Mesendoderm (in vitro differentiated cells): ENCODE data around the gene TTR.

Experiments
- DNase-seq: peaks from one replicate; pipeline ENCODE4 v3.0.0; 2013
- H2AK5ac ChIP-seq: 2 replicates; pipeline ENCODE4 v1.6.1; 2013; ENCODE audit warnings: low read length, inconsistent platforms
- H2BK120ac ChIP-seq: 2 replicates; pipeline ENCODE4 v1.6.1; 2013; ENCODE audit warnings: low read depth, mild to moderate bottlenecking, low read length, moderate library complexity, mixed read lengths
- H2BK15ac ChIP-seq: replicated peaks from 2 replicates; pipeline ENCODE4 v1.6.1; 2013; ENCODE audit warnings: low read depth, mild to moderate bottlenecking, moderate library complexity
- H2BK5ac ChIP-seq: 2 replicates; pipeline ENCODE4 v1.6.1; 2013; ENCODE audit warnings: low read length, inconsistent platforms
- H3K18ac ChIP-seq: 2 replicates; pipeline ENCODE4 v1.6.1; 2013; ENCODE audit warnings: mild to moderate bottlenecking, low read length, mixed read lengths
- H3K23ac ChIP-seq: one replicate; pipeline ENCODE4 v1.6.1; 2013; ENCODE audit warnings: low read length
- H3K27ac ChIP-seq: 2 replicates; pipeline ENCODE4 v1.5.1; 2013; ENCODE audit warnings: low read depth, mild to moderate bottlenecking, inconsistent platforms, low read length, moderate library complexity
- H3K27me3 ChIP-seq: 2 replicates; pipeline ENCODE4 v1.6.1; 2013; ENCODE audit warnings: low read length, control low read depth, mild to moderate bottlenecking, inconsistent platforms; ENCODE audit not compliant: insufficient read depth, poor library complexity
- H3K36me3 ChIP-seq: 2 replicates; pipeline ENCODE4 v1.6.1; 2013; ENCODE audit warnings: low read length, inconsistent platforms; ENCODE audit not compliant: control insufficient read depth, insufficient read depth
- H3K4ac ChIP-seq: one replicate; pipeline ENCODE4 v1.6.1; 2013; ENCODE audit warnings: low read depth, mild to moderate bottlenecking, low read length, moderate library complexity
- H3K4me1 ChIP-seq: 2 replicates; pipeline ENCODE4 v1.6.1; 2013; ENCODE audit warnings: low read depth, low read length, inconsistent platforms; ENCODE audit not compliant: control insufficient read depth
- H3K4me2 ChIP-seq: 2 replicates; pipeline ENCODE4 v1.6.1; 2013; ENCODE audit warnings: low read length
- H3K4me3 ChIP-seq: 2 replicates; pipeline ENCODE4 v1.5.1; 2013; ENCODE audit warnings: mild to moderate bottlenecking, low read length
- H3K56ac ChIP-seq: one replicate; pipeline ENCODE4 v1.6.1; 2013; ENCODE audit warnings: low read length
- H3K79me1 ChIP-seq: 2 replicates; pipeline ENCODE4 v1.6.1; 2013; ENCODE audit warnings: low read length, inconsistent platforms
- H3K79me2 ChIP-seq: 2 replicates; pipeline ENCODE4 v1.6.1; 2013; ENCODE audit warnings: mild to moderate bottlenecking, low read length; ENCODE audit not compliant: control insufficient read depth, insufficient read depth
- H3K9ac ChIP-seq: 2 replicates; pipeline ENCODE4 v1.6.1; 2013; ENCODE audit warnings: low read length, inconsistent platforms
- H4K5ac ChIP-seq: one replicate; pipeline ENCODE4 v1.6.1; 2013; ENCODE audit warnings: low read length
- H4K8ac ChIP-seq: one replicate; pipeline ENCODE4 v1.6.1; 2013; ENCODE audit warnings: low read depth, mild to moderate bottlenecking, control low read depth, low read length, moderate library complexity
- WGBS: extraction: QIAGEN DNeasy Blood & Tissue Kit; methylation state at CpG from one replicate; pipeline ENCODE4 v1.1.7; 2013; ENCODE audit warnings: low lambda C conversion rate, missing lambda C conversion rate; ENCODE audit not compliant: insufficient coverage; ENCODE audit errors: extremely low coverage; 5-methylcytosine and 5-hydroxymethylcytosine counted together

Gene TTR

DNA sequence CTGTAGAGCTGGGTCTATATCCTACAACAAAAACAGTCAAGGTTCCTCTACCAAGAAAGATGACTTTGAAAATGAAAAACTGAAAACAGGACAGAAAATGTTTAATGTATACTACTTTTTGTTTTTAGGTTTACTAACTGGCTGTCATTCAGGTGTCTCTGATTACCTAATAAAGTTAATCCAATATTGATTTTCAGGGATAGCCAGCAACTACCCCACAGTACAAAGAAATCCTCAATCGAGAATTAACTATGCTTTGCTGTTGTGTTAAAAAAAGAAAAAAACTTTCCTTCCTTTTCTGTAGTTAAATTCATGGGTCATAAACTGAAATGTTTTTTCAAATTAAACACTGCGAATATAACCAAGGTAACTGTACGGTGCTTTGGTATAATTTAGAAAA is 45.8 kb downstream of the TTR start:
- Histone ChIP-seq H3K79me2 (no peaks in the 10 kb centered on the region), H3K56ac (no peak overlapping the region), H3K4me2 (no peak overlapping the region), H3K36me3 (no peaks in the 10 kb centered on the region), H2BK120ac (no peak overlapping the region), H3K27ac (no peak overlapping the region), H3K4ac (no peak overlapping the region), H4K8ac (no peak overlapping the region), H4K5ac (no peak overlapping the region), H3K79me1 (no peaks in the 10 kb centered on the region), H2AK5ac (no peak overlapping the region), H3K27me3 (no peaks in the 10 kb centered on the region), H3K23ac (no peak overlapping the region), H3K4me3 (no peak overlapping the region), H3K18ac (no peak overlapping the region), H3K4me1 (no peaks in the 10 kb centered on the region), H3K9ac (no peak overlapping the region), H2BK5ac (no peak overlapping the region), H2BK15ac (no peak overlapping the region)
- no peak for DNase-seq
- WGBS = no CpG with 5 or more reads among the region's 3 CpGs

- Histone ChIP-seq H3K27ac (no peak overlapping the region), H3K4me3 (no peak overlapping the region), H4K5ac (no peak overlapping the region), H4K8ac (no peak overlapping the region), H2BK120ac (no peak overlapping the region), H3K27me3 (no peaks in the 10 kb centered on the region), H3K36me3 (no peaks in the 10 kb centered on the region), H2AK5ac (no peak overlapping the region), H3K18ac (no peak overlapping the region), H3K79me2 (no peaks in the 10 kb centered on the region), H3K9ac (no peak overlapping the region), H3K4me2 (no peak overlapping the region), H2BK15ac (no peak overlapping the region), H3K79me1 (peaks cover 2% of the 10 kb centered on the region), H3K23ac (no peak overlapping the region), H3K4me1 (peaks cover 7% of the 10 kb centered on the region), H3K4ac (no peak overlapping the region), H3K56ac (no peak overlapping the region), H2BK5ac (no peak overlapping the region)
- WGBS = no CpG with 5 or more reads among the region's 4 CpGs
- no peak for DNase-seq
Observed at GRCh38 chr18:31643003-31643402, 51.3 kb downstream of the TTR start.

- Histone ChIP-seq H2BK5ac (no peak overlapping the region), H3K79me2 (no peaks in the 10 kb centered on the region), H2AK5ac (no peak overlapping the region), H3K79me1 (peaks cover 2% of the 10 kb centered on the region), H3K4ac (no peak overlapping the region), H3K27me3 (no peaks in the 10 kb centered on the region), H3K36me3 (no peaks in the 10 kb centered on the region), H3K9ac (no peak overlapping the region), H2BK15ac (no peak overlapping the region), H3K18ac (no peak overlapping the region), H3K4me1 (peaks cover 9% of the 10 kb centered on the region), H3K56ac (no peak overlapping the region), H3K23ac (no peak overlapping the region), H3K27ac (no peak overlapping the region), H4K5ac (no peak overlapping the region), H2BK120ac (no peak overlapping the region), H4K8ac (no peak overlapping the region), H3K4me3 (no peak overlapping the region), H3K4me2 (no peak overlapping the region)
- no peak for DNase-seq
- no CpG with 5 or more reads among the region's 4 CpGs for WGBS
Observed at GRCh38 chr18:31645411-31645810, 53.7 kb downstream of the TTR start.

DNA sequence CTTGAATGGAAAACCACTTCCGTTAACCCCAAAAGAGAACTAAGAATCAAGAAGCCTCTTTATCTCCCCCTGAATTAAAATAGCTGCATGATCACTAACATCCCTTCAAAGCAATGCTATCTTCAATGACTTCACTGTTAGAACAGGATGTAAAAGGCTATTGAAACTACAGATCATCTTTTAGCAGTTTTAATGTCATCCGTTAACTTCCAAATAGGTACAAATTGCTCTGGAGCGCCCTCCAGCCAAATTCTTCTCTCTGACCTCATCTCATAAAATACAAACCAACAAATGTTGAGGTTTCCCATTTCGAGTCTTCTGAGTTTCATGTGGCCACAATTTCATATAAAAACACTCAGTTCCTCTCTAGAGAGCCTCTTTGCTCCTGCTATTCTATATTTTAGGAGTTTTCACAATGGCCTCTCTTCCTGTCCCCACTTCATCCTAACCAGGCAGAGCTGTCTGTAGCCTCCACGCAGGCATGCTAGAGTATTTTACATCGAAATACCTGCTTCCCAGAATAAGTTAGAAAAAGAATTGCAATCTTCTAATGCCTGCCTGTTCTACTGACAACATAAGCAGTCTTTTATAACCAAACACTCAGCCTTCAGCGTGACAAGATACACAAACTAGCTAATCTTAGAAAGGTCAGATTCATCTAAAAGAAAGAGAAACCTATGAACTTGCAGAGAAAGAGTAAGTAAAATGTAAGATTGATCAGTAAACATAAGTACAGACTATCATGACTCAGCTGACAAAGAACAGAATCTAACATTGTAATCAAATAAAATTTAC is 54.9 kb downstream of the TTR start:
- Histone ChIP-seq H3K4me1 (peaks cover 11% of the 10 kb centered on the region), H2AK5ac (no peak overlapping the region), H3K79me2 (no peaks in the 10 kb centered on the region), H3K9ac (no peak overlapping the region), H3K56ac (no peak overlapping the region), H3K27ac (no peak overlapping the region), H3K36me3 (no peaks in the 10 kb centered on the region), H3K23ac (no peak overlapping the region), H4K5ac (no peak overlapping the region), H3K18ac (peak overlapping the region; percentile 16), H3K4me2 (no peak overlapping the region), H3K79me1 (peaks cover 2% of the 10 kb centered on the region), H2BK5ac (no peak overlapping the region), H4K8ac (no peak overlapping the region), H3K4me3 (no peak overlapping the region), H3K27me3 (no peaks in the 10 kb centered on the region), H3K4ac (no peak overlapping the region), H2BK15ac (no peak overlapping the region), H2BK120ac (no peak overlapping the region)
- WGBS = no CpG with 5 or more reads among the region's 7 CpGs
- DNase-seq = peak; percentile 32

- Histone ChIP-seq H3K18ac (no peak overlapping the region), H3K9ac (no peak overlapping the region), H3K4me1 (peaks cover 11% of the 10 kb centered on the region), H3K36me3 (no peaks in the 10 kb centered on the region), H2BK15ac (no peak overlapping the region), H4K5ac (no peak overlapping the region), H3K79me2 (no peaks in the 10 kb centered on the region), H3K23ac (no peak overlapping the region), H3K27me3 (no peaks in the 10 kb centered on the region), H2AK5ac (no peak overlapping the region), H3K4me3 (no peak overlapping the region), H3K4ac (no peak overlapping the region), H4K8ac (no peak overlapping the region), H2BK120ac (no peak overlapping the region), H3K56ac (no peak overlapping the region), H3K79me1 (peaks cover 2% of the 10 kb centered on the region), H2BK5ac (no peak overlapping the region), H3K4me2 (no peak overlapping the region), H3K27ac (no peak overlapping the region)
- no CpG with 5 or more reads among the region's 4 CpGs for WGBS
- DNase-seq = peak; percentile 18
Observed at GRCh38 chr18:31647127-31647753, 55.6 kb downstream of the TTR start.
